ENCODE measurements around the gene ABLIM2. TPM values are rescaled to one million over a fixed set of nuclear protein-coding genes. Genes with fewer than 3 reads are reported as not detected.

The ABLIM2 gene
- total RNA-seq, 4 donors from 2014 or later: 10.6 to 31.7 (median 20.3) TPM

DNA sequence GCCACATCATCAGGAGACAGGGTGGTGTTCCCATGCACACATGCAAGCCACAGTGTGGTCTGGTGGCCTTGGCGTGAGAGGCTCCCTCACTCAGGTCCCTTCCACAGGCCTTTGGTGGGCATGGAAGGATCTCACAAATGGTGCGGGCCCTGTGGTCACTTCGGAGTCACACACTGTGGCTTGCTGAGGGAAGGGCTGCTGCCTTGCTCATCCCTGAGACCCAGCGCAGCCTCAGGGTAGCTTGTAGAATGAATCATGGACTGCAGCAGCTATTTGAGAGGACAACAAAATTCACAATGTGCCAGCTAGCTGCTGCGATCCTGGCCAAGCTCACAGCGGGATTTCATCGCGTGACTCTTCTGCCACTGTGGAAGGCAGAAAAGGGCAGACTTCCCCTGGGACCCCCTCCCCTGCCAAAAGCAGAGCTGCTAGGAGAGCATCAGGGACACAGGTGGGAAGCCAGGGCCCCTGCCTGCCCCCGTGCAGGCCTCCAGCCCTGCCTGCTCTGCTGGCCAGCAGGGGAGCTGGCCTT is 106.4 kb downstream of the ABLIM2 start:
- WGBS, 2 donors: 89 to 94% methylated on average over 8 to 9 of the region's 9 CpGs
- TF ChIP-seq, protein P1, sequence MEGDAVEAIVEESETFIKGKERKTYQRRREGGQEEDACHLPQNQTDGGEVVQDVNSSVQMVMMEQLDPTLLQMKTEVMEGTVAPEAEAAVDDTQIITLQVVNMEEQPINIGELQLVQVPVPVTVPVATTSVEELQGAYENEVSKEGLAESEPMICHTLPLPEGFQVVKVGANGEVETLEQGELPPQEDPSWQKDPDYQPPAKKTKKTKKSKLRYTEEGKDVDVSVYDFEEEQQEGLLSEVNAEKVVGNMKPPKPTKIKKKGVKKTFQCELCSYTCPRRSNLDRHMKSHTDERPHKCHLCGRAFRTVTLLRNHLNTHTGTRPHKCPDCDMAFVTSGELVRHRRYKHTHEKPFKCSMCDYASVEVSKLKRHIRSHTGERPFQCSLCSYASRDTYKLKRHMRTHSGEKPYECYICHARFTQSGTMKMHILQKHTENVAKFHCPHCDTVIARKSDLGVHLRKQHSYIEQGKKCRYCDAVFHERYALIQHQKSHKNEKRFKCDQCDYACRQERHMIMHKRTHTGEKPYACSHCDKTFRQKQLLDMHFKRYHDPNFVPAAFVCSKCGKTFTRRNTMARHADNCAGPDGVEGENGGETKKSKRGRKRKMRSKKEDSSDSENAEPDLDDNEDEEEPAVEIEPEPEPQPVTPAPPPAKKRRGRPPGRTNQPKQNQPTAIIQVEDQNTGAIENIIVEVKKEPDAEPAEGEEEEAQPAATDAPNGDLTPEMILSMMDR (IDR thresholded peaks at IDR 0.05): no peak
- no peak for TF ChIP-seq POLR2A (IDR thresholded peaks at IDR 0.05)
- H3K4me3 ChIP-seq (ENCODE audit: low read depth, poor library complexity, severe bottlenecking): no peak overlapping the region
- no peak for DNase-seq (ENCODE audit: low spot score in 2 of 2)
- intact Hi-C loops (cut with DNase I; ENCODE audit: low total_unique reads): no loop called here

DNA sequence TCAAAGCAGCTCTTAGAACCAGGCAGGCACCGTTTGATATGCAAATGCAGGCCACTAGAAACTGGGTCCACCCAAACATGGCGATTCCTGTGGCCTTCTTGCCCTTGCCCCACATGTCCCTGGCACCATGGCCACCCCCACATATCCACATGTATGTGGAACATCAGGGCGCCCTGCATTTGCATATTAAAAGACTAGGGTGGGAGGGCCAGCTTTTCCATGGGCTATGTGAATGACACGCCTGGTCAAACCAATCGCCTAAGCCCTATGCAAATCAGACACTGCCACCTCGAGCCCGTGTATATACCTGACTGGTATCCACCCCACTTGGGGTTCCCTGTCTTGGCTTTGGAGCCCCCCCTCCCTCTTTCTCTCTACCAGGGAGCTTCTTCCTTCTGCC is 107.0 kb downstream of the ABLIM2 start:
- intact Hi-C loops (cut with DNase I; ENCODE audit: low total_unique reads): no loop called here
- no peak for DNase-seq (ENCODE audit: low spot score in 2 of 2)
- H3K4me3 ChIP-seq (ENCODE audit: low read depth, poor library complexity, severe bottlenecking): no peak overlapping the region
- TF ChIP-seq, protein P1 (IDR thresholded peaks at IDR 0.05): no peak
- TF ChIP-seq POLR2A (IDR thresholded peaks at IDR 0.05): no peak
- 86 to 93% methylated on average over 7 of the region's 7 CpGs for WGBS, 2 donors

DNA sequence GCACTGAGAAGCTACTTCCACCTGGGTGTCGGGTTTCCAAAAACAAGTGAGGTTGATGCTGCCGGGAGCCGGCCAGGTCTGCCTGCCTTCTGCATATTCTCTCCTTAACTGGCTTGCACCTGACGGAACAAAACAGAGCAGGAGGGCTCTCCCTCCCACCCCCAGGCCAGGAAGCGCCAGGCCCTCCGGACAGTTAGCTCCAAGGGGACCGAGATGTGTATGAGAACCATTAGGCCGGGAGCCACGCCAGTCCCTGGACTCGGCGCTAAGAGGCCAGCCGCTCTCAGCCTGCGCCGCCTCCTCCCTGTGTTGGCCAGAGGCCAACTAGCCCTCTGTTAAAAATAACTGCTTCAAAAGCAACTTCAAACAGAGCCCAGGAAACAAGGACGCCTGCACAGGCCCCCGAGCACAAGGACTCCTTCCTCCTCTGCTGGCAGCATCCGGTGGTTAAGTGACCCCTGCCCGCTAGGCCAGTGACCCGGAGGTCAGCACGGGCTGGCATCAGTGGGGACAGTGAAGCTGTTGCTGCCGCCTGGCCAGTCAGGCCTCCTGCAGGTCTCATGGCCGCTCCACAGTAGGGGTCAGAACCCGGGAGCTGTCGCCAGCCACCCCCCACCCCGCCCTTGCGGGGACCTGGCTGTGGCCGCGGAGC is 107.9 kb downstream of the ABLIM2 start:
- TF ChIP-seq POLR2A (IDR thresholded peaks at IDR 0.05): no peak
- TF ChIP-seq, protein P1 (IDR thresholded peaks at IDR 0.05): no peak
- intact Hi-C loops (cut with DNase I; ENCODE audit: low total_unique reads): no loop called here
- DNase-seq (ENCODE audit: low spot score in 2 of 2): no peak
- 18 to 29% methylated on average over 11 to 27 of the region's 28 CpGs for WGBS, 2 donors
- H3K4me3 ChIP-seq (ENCODE audit: low read depth, poor library complexity, severe bottlenecking): no peak overlapping the region

DNA sequence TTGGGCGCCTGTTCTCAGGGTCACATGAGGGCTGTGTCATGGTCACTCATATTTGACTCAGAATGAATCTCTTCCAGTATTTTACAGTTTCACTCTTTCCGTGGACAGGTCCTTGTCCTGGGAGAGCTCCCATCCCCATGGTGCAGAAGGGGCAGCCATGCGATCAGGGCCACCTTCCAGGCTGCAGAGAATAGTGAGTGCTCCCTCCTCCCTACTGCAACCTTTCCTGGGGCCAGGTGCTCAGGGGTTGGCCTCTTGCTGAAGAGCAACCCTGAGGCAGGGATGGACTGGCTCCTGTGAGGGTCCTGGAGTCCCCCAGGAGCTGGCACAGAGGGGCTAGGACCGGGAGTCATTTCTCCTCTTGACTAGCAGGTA is 108.4 kb downstream of the ABLIM2 start:
- DNase-seq (ENCODE audit: low spot score in 2 of 2): no peak
- H3K4me3 ChIP-seq (ENCODE audit: low read depth, poor library complexity, severe bottlenecking): no peak overlapping the region
- TF ChIP-seq POLR2A (IDR thresholded peaks at IDR 0.05): no peak
- TF ChIP-seq, protein P1 (IDR thresholded peaks at IDR 0.05): no peak
- 62 to 91% methylated on average over 3 to 4 of the region's 4 CpGs for WGBS, 2 donors
- intact Hi-C loops (cut with DNase I; ENCODE audit: low total_unique reads): no loop called here

DNA sequence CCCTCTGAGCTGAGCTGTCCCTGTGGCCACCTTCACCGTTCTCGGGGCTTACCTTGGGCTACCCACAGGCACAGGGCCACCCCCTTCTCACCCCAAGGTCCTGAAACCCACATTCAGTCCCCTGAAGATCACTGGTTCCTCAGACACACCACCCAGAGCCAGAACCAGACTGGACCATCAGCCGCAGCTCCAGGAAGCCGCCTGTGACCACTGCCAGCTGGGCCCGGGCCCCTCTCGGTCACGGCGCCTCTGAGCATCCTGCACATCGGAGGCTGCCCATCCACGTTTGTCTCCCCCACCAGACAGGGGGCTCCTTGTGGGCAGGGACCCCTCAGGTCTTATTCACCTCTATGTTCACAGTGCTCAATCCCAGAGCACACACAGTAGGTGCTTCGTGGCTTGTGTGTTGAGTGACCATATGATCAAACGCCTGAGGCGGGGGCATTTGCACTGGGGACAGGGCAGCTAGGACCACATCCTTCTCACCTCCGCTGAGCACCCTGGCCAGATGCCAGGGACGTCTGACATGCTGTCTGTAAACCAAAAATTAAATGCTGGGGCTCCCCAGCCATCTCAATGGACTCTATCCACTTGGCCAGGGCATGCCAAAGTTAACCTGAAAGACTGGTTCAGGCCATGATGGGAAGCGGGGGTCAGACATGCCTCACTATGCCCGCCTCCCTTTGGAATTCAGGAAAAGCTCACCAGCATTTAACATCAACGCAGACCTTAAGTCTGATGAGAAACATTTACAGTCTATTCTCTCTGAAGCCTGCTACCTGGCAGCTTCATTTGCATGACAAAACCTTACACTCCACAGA is 109.5 kb downstream of the ABLIM2 start:
- TF ChIP-seq, protein P1 (IDR thresholded peaks at IDR 0.05): no peak
- TF ChIP-seq POLR2A (IDR thresholded peaks at IDR 0.05): no peak
- 72 to 80% methylated on average over 18 of the region's 18 CpGs for WGBS, 2 donors
- intact Hi-C loops (cut with DNase I; ENCODE audit: low total_unique reads): no loop called here
- no peak for DNase-seq (ENCODE audit: low spot score in 2 of 2)
- H3K4me3 ChIP-seq (ENCODE audit: low read depth, poor library complexity, severe bottlenecking): no peak overlapping the region

Data from lower leg skin (tissue), 4 donors.